Measurements from ENCODE around the gene SAMD4B.

GRCh38 chr19:39339674-39340073, 2.5 kb upstream of the SAMD4B start:
- TF ChIP-seq CTCF (conservative IDR thresholded peaks at IDR 0.05 in 1 of 2, IDR thresholded peaks at IDR 0.05 in 1 of 2; ENCODE audit: low read depth in 1 of 2, low read length in 2 of 2) (no peak), EZH2 (IDR thresholded peaks at IDR 0.05; ENCODE audit: low read length, missing control alignments) (no peak)

Data from fibroblast of lung (primary cell).